NCI-H2196 (cell line): Measurements from ENCODE around the gene APBB2.
"Not testable (repeated sequence)": the region's sequence is repeated elsewhere in the genome, so short reads cannot be mapped to it uniquely, and the experiment has no call there.

Experiments used
- DNase-seq: peaks from one replicate; lab custom pipeline; 2025; ENCODE audit not compliant: unreplicated experiment; lab: John Stamatoyannopoulos, UW

The APBB2 gene

DNA sequence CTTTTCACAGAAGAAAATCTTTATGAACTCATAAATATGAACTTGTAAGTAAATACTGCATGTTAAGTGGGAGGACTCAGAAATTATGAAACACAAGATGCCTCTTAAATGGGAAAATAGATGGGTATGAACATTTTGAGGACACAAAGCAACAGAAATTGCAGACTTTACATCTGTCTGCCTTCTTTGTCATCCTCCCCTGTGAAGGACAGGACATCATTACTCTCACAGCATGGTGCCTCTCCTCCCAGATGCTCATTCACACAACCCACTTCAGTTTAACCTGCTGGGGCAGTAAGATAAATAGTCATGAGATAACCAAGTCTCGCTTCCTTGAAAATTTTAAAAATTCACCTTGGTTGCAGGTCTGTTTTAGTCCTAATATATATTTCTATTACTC, 144.5 kb downstream of the APBB2 start:
- no peak for DNase-seq

DNA sequence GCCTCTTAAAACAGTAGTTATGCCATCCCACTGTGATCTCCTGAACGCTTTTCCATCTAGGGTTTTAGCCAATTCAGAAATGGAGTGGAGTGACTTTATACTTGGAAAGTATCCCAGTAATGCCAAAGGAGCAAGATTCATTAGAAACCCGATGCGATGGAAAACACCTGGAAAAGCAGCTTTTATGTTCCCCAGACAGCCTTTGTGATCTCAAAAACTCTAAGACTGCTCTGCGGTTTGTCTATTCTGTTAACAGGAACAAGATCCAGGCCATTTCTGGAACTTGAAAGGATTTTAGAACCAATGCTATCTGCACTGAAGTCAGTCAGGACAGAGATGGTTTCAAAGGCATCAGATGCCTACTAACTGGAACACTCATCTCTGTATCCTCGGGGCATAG, 145.1 kb downstream of the APBB2 start:
- no peak for DNase-seq

DNA sequence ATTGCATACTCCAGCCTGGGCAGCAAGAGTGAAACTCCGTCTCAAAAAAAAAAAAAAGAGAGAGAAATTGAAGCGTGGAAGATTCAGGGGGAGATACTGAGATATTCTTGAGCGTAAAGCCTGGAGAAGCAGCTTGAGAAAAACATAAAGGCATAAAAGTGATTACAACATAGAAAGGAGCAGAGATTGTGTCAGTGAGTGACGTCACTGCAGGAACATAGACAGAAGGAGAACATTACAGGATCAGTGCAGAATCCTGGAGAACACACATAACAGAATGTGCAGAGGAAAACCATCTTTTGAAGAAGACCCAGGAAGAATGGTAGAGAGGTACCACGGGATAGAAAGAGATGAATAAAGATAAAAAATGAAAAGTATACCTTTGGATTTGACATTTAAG, 147.0 kb downstream of the APBB2 start:
- no peak for DNase-seq

DNA sequence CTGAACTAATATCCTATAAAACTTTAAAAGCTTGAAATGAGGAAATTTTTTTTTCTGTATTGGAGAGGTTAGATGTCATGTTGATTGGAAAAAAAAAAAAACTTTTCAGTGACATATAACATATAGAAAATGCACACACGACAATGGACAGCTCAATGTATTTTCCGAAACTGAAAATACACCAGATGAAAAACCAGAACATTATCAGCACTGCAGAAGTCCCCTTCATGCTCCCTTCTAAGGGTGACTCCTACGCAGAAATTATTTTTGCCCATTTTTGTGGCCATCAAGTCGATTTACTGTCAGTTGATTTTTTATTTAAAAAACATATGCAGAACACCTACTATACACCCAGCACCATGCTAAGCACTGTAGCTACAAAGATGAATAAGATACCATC, 148.3 kb downstream of the APBB2 start:
- DNase-seq = no peak

DNA sequence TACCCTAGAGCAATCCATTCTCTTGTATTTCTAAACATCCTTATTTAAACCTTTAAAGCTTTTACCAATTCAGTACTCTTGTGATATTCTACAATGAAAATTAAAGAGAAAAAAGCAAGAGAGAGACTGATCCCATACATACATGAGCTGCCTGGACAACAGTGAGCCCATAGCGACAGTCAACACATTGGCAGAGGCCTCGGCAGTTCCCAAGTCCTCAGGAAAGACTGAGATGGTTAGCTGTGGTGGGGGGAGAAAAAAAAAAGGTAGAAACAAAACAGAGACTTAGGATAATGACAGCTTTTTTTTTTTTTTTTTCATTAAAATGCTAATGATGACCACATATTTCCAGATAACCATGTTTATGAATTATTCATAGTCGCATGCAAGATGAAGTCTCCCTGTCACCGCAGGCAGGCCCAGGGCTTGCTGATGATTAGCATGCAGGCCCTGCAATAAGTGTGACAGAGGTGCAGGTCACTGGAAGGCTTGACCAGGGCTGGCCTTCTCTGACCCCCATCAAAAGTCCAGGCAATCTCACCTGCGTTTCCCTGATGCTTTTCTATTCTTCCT, 148.8 kb downstream of the APBB2 start:
- DNase-seq = no peak

DNA sequence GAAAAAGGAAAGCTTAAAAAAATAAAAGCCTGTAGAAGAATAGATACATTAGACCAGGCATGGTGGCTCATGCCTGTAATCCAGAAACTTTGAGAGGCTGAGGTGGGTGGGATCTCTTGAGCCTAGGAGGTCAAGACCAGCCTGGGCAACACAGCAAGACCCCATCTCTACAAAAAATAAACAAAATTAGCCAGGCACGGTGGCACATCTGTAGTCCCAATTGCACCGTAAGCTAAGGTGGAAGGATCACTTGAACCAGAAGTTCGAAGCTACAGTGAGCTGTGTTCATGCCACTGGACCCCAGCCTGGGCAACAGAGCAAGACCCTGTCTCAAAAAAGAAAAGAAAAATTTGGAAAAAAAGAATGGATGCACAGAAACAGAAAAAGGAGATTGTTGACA, 149.4 kb downstream of the APBB2 start:
- DNase-seq = no peak

DNA sequence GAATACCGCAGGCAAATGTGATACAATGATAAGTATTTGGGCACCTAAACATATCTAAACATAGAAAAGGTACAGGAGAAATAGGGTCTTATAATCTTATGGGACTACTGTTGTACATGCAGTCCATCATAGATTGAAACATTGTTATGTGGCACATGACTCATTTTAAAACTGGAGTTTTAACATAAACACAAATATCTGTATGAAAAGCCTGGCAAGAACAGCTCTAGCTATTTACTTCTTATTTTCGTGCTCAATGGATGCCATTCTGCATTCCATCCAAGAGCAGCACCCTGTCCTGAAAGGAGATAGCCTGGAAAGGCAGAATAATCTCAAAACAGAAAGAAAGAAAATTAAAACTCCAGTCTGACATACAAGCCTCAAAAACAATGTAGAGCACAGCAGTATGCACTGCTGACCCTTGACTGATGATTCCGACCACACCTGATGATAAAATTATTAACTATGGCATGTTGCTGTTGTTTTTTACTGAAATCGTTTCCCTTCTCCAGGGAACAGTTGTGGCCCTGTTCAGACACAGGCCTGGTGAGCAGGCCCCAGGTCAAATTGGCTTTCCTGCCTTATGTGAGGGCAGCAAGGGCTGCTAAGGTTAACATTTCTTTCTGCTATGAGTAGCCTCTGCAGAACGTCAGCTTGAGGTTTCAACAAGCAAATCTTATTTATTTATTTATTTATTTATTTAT, 152.7 kb downstream of the APBB2 start:
- no peak for DNase-seq

DNA sequence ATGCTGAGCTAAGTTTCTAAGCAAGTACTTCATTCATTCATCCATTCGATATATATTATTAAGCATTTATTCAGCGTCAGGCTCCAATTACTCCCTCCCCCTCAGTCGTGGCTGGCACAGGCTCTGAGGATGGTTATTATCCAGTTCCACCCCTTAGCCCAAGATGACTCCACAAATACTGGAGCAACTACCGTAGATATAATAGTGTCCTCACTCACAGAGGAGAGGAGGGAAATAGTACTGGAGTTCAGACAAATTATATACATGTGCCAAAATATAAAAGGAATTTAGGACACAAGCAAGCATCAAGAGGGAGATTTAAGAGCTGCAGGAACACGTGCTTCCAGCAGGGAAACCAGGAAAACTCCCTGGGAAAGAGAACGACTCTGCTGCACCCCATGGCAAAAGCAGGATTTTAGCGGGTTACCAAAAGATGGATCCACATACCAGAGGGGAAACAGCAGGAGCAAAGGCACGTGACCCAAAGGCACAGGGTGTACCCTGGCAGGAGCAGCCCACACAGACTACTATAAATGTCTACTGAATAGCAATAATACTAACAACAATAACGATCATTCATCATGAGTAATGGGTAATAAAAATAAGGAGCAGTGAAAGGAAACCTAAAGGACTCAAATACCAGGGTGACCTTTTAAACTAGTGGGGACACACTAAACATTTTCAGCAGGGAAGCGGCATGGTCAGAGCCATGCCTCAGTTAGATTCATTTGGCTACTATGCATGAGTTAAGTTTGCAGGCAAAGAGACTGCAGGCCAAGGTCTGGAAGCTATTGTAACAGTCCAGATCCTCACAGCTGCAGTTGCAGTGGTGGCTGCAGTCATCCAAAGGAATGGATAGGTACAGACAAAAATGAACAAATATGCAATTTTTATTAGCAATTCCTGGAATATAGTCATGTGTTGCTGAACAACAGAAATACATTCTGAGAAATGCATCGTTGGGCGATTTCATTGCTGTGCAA, 153.7 kb downstream of the APBB2 start:
- DNase-seq = no peak

DNA sequence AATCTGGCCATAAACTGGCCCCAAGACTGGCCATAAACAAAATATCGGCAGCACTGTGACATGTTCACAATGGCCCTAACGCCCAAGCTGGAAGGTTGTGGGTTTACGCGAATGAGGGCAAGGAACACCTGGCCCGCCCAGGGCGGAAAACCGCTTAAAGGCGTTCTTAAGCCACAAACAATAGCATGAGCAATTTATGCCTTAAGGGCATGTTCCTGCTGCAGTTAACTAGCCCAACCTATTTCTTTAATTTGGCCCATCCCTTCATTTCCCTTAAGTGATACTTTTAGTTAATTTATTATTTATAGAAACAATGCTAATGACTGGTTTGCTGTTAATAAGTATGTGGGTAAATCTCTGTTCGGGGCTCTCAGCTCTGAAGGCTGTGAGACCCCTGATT, 154.9 kb downstream of the APBB2 start:
- DNase-seq = not testable (repeated sequence)

DNA sequence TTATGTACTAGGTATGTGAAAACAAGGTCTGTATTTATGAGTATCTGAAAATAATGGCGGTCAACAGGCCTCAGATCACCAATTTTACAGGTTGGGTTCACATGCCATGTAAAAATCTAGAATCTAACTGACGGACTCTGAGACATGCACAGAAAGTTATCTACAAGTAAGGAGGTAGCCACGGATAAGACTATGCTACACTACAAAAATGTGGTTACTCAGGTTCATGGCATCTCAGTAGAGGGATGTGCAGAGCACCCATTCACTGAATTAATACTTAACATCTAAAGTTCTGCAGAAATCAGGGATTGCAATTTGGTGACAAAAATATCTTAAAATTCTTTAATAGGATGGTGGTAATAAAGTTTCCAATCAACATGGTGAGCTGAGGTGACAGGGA, 155.9 kb downstream of the APBB2 start:
- no peak for DNase-seq

DNA sequence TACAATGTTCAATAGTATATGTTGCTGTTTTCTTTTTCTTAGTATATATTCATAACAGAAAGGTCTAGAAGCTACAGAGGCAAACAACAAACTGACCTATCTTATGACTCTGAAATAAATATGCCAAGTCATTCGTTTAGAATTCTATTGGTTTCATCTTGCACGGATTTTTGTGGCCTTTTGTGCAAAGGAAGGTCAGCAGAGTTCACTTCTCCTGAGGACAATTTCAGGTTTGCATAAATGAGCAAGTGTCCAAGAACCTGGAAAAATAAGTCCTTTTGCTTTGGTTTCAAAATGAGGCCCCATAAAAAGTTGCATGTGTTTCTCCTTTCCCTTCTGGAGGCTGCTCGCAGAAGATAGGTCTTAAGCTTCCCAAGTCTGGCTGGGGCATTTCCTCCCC, 156.9 kb downstream of the APBB2 start:
- DNase-seq = no peak

DNA sequence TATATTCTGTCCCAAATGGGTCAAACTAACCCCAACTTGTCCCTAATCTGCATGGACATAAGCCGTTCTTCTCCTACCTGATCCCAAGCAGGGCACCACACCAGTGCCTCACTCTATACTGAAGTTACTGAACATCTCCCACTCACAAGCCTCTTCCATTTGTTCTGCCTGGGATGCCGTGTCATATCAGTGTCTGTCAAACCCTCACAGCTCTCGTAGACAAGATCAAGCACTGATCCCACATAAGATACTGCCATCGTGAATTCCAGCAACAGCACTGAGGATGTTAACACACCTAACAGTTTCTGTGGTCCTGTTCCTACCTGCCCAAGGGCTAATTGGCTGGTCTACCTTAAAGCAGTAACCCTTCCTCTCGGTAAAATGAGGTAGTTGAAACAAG, 162.1 kb downstream of the APBB2 start:
- DNase-seq = no peak

DNA sequence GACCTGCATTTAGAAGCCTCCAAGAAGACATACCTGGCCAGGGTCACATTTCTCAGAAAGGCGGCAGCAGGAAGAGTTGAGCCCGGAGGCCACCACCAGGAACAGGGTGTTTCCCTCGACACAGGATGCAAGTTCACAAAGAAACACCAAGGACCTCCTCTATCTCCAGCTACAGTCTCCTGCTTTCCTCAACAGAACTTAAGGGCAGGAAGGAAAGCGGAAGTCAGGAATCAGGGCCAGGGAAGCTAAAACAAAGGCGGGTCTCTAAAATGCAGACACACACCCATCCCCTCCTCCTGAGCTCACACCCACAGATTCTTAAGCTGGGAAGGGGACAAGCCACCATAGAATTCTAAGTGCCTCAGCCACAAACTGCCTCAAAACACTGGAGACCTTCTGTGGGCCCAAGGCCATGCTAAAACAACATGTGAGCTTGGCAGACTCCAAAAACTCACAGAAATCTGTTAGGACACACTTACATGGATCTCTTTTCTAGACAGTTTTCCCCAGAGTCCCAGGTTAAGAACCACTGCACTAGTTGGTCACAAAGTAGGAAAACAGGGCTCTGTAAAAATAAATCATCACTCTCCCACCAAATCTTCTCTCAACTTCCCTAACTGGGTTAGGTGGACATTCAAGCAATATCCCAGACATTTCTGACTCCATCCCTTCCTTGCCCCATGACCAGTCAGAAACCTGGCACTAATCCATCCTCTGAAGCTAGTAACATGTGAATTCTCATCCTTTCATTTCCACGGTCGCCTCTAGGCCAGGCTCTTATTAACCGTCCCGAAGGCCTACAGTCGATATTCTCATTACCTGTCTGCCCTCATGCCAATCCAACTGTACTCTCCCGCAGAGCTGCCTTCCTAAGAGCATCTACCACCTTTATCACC, 163.2 kb downstream of the APBB2 start:
- DNase-seq = no peak

DNA sequence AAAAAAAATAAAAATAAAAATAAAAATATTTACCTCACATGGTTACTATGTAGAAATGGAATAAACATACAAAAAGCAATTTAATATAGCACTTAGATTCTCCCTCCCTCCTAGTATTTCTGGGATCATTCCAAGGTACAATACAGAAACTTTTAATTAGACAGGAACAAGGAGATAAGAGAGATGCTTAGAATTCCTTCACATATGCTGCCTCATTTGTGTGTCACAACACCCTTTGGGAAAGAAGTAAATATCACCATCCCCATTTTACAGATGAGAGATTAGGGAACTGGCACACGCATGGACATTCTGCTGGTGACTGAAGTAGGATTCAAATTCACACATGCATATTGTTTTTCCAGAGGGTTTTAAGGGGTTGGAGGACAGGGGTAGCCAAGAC, 164.2 kb downstream of the APBB2 start:
- no peak for DNase-seq

DNA sequence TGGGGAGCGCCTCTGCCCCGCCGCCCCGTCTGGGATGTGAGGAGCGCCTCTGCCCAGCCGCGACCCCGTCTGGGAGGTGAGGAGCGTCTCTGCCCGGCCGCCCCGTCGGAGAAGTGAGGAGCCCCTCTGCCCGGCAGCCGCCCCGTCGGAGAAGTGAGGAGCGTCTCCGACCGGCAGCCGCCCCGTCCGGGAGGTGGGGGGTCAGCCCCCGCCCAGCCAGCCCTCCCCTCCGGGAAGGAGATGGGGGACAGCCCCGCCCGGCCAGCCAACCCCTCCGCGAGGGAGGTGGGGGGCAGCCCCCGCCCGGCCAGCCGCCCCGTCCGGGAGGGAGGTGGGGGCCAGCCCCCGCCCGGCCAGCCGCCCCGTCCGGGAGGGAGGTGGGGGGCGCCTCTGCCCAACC, 165.2 kb downstream of the APBB2 start:
- not testable (repeated sequence) for DNase-seq

DNA sequence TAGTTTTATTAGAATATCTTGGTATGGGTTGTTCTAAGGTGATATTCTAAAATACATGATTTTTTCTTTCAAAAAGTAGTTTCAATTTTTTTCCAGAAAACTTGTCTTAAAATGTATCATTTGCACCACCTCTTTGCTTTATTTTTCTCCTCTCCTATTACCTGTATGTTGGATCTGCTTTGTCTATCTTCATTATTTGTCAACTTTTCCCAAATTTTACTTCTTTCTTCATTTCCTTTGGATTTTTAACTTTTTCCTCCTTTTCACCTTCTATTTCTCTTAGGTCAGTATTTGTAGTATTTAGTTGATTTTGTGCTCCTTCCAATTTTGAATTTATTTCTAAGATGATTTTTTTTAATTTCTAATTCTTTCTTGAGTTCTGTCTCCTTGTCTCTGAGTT, 169.6 kb downstream of the APBB2 start:
- no peak for DNase-seq

DNA sequence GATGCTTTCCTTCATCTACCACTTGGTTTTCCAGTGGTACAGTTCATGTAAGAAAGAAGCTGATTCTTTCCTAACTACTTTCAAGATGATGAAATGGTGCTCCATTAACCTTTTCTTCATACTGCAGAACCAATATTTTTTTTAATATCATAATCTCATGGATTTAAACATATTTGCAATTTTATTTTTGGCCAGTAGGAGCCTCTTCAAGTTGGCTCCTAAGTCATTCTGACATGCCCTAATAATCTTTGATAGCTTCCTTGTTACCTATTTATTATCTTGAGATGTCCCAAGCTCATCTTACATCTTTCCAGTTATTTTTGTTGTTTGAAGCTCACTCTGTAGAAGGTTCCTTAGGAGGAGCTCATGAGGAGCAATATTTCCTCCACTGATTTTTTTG, 170.2 kb downstream of the APBB2 start:
- no peak for DNase-seq

DNA sequence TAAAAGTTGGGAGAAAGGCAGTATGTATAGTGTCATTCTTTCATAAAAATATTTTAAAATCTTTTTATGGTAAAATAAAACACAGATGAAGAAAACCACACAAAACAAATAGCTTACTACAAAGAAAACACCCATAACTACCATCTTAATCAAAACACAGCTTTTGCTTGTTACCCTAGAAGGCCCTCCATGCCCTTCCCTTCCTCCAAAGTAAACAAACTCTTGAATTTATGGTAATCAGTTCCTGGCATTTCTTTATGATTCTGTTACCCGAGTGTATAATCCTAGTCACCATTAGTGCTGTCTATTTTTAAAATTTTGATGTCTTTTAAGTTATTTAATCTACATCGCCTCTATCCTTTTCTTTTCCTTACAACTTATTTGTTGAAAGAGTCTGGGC, 170.9 kb downstream of the APBB2 start:
- DNase-seq = no peak

DNA sequence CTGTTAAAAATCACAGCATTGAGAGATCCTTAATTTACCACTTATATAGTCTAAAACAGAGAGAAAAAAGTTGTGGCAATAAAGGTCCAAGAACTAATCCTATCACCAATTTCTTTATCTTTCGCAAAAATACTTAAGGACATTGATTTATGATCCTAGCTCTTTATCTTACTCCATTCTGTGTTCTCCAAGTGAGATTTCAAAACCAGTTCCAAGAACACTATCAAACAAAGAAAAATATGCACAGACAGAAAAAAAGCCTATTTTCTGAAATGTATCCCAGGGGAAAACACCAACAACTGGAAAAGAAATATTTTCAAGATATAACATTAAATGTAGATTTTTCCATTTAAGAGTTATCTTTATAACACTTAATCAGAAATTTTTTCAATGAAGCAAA, 172.8 kb downstream of the APBB2 start:
- DNase-seq = no peak

DNA sequence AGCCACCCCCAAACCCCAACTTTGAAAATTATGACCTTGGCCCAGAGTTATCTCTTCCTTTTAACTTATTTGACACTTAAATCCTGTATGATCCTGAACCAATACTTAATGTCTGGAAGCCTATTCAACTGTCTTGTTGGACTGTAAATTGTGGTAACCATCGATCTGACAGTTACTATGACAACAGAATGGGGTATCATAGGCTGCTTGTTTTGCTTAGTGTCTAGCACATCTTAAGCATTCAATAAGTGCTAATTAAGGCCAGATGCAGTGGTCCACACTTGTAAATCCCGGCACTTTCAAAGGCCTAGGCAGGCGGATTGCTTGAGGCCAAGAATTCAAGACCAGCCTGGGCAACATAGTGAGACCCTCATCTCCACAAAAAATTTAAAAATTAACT, 175.0 kb downstream of the APBB2 start:
- DNase-seq = no peak

DNA sequence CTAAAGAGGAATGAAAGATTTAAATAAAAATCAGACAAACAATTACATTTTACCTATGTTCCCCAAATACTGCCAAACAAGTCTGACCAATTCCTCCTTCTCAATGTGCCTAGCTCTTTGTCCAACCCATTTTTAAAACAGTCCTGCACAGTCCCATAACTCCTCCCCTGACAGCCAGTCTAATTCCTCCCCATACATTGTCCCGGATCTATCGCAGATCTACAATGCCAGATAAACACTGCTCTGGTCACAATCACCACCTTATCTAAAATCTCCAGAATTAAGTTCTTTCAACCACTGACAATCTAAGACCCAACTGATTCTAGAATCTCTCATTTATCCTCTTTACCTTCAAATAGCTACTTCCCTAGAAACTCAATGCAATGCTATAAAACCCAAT, 176.0 kb downstream of the APBB2 start:
- no peak for DNase-seq
